ENCODE measurements around the gene LILRB3.

- TF ChIP-seq CTCF (IDR thresholded peaks at IDR 0.05): no peak
- TF ChIP-seq EP300 (IDR thresholded peaks at IDR 0.05): no peak
- no peak for TF ChIP-seq POLR2A (IDR thresholded peaks at IDR 0.05)
- TF ChIP-seq POLR2AphosphoS5 (IDR thresholded peaks at IDR 0.05): no peak
These were observed 25.7 kb downstream of the LILRB3 start for GRCh38 chr19:54197121-54197520.

Measured in sigmoid colon (tissue), 4 donors.